GDM1 (cell line): ENCODE measurements around the gene ERI3.
A peak's percentile ranks its signal among the peaks of the same experiment; 100 is the strongest.

ENCODE experiments used
- DNase-seq: peaks from one replicate; lab custom pipeline; 2025; lab: John Stamatoyannopoulos, UW

ERI3 gene

GRCh38 chr1:44282704-44283426 is 72.2 kb downstream of the ERI3 start:
- DNase-seq = no peak

- no peak for DNase-seq
Observed at GRCh38 chr1:44281962-44282703, 72.9 kb downstream of the ERI3 start.

GRCh38 chr1:44276901-44277300 is 78.2 kb downstream of the ERI3 start:
- no peak for DNase-seq

- DNase-seq = peak; percentile 10
Observed at GRCh38 chr1:44275991-44276405, 79.1 kb downstream of the ERI3 start.

- DNase-seq = no peak
Observed at GRCh38 chr1:44275296-44275962, 79.6 kb downstream of the ERI3 start.

- DNase-seq = no peak
Observed at GRCh38 chr1:44273560-44274350, 81.3 kb downstream of the ERI3 start.

- DNase-seq = no peak
Observed at GRCh38 chr1:44272992-44273391, 82.1 kb downstream of the ERI3 start.

GRCh38 chr1:44271646-44272045 is 83.4 kb downstream of the ERI3 start:
- DNase-seq = no peak

- DNase-seq = no peak
Observed at GRCh38 chr1:44270686-44271628, 84.1 kb downstream of the ERI3 start.

GRCh38 chr1:44268054-44268453 is 87.0 kb downstream of the ERI3 start:
- no peak for DNase-seq

GRCh38 chr1:44267438-44267837 is 87.6 kb downstream of the ERI3 start:
- no peak for DNase-seq

GRCh38 chr1:44266400-44267344 is 88.4 kb downstream of the ERI3 start:
- no peak for DNase-seq

- DNase-seq = no peak
Observed at GRCh38 chr1:44265656-44266358, 89.2 kb downstream of the ERI3 start.

GRCh38 chr1:44264451-44264771 is 90.6 kb downstream of the ERI3 start:
- no peak for DNase-seq

GRCh38 chr1:44263568-44264450 is 91.2 kb downstream of the ERI3 start:
- DNase-seq = no peak

- DNase-seq = no peak
Observed at GRCh38 chr1:44262816-44263567, 92.1 kb downstream of the ERI3 start.

- DNase-seq = no peak
Observed at GRCh38 chr1:44262414-44262813, 92.6 kb downstream of the ERI3 start.

- DNase-seq = no peak
Observed at GRCh38 chr1:44261962-44262361, 93.1 kb downstream of the ERI3 start.
